Spleen (tissue), 11 donors: ENCODE results near the gene ITPKB. TPM values are rescaled to one million over a fixed set of nuclear protein-coding genes. Genes with fewer than 3 reads are reported as not detected.
A peak's percentile ranks its signal among the peaks of the same experiment; 100 is the strongest.

ENCODE experiments used
- DNase-seq: peaks from one replicate; pipeline ENCODE4 v3.0.0-alpha.2; 2020
- H3K27ac ChIP-seq, 8 donors: fragments of 200-600 bp; sonication (generic) in 7 of 8; 1 replicate in 4 of 8; 2 replicates in 4 of 8; pipeline versions ENCODE4 v1.5.0 to v1.8.0; 2016 to 2021; ENCODE audit warnings: inconsistent platforms in 4 of 8, mild to moderate bottlenecking in 4 of 8, moderate library complexity in 1 of 8
- H3K27me3 ChIP-seq, 7 donors: fragments of 200-600 bp; sonication (generic) in 6 of 7; replicated peaks in 1 of 7; 1 replicate in 4 of 7; 2 replicates in 3 of 7; pipeline versions ENCODE4 v1.5.0 to v1.8.0; 2016 to 2021; ENCODE audit warnings: inconsistent platforms in 3 of 7, mild to moderate bottlenecking in 1 of 7
- H3K36me3 ChIP-seq, 6 donors: fragments of 200-600 bp; sonication (generic) in 5 of 6; 1 replicate in 4 of 6; 2 replicates in 2 of 6; pipeline versions ENCODE4 v1.5.0 to v1.8.0; 2016 to 2021; ENCODE audit warnings: inconsistent platforms in 2 of 6
- H3K4me1 ChIP-seq, 6 donors: fragments of 200-600 bp; sonication (generic) in 5 of 6; 1 replicate in 3 of 6; 2 replicates in 3 of 6; pipeline versions ENCODE4 v1.5.0 to v1.8.0; 2016 to 2021; ENCODE audit warnings: inconsistent platforms in 3 of 6
- H3K4me3 ChIP-seq, 8 donors: fragments of 200-600 bp; sonication (generic) in 7 of 8; 1 replicate in 4 of 8; 2 replicates in 4 of 8; pipeline versions ENCODE4 v1.5.0 to v1.8.0; 2016 to 2021; ENCODE audit warnings: inconsistent platforms in 4 of 8, mild to moderate bottlenecking in 4 of 8, moderate library complexity in 2 of 8
- H3K9me3 ChIP-seq, 8 donors: fragments of 200-600 bp; sonication (generic) in 7 of 8; 1 replicate in 4 of 8; 2 replicates in 4 of 8; pipeline versions ENCODE4 v1.5.0 to v1.8.0; 2016 to 2021; ENCODE audit warnings: inconsistent platforms in 4 of 8
- POLR2A ChIP-seq, 3 donors: fragments of 450-650 bp; IDR thresholded peaks; one replicate each; pipeline ENCODE4 v1.5.1; 2017; ENCODE audit warnings: antibody characterized with exemption in 3 of 3, mild to moderate bottlenecking in 1 of 3
- POLR2AphosphoS5 ChIP-seq, 3 donors: sonication (generic); formaldehyde crosslinking; IDR thresholded peaks; one replicate each; pipeline ENCODE4 v1.5.1; 2017; ENCODE audit warnings: antibody characterized with exemption in 3 of 3
- WGBS, 5 donors: extraction: QIAGEN DNeasy Blood & Tissue Kit in 3 of 5; methylation state at CpG; one replicate each; pipeline versions ENCODE4 v1.1.5 to v1.1.7; 2013 to 2018; 5-methylcytosine and 5-hydroxymethylcytosine counted together
- intact Hi-C: fragments of 100-400 bp; cut with DNase I; formaldehyde crosslinking; loops from one replicate; pipeline ENCODE4 v1.15.0; 2023; ENCODE audit warnings: low total_unique reads
- polyA plus RNA-seq, 3 donors: library from polyadenylated mRNA; stranded (reverse); fragments of 200-250 nt; gene quantifications; one replicate each; pipeline ENCODE4 v1.2.1, GENCODE V29; 2013
- total RNA-seq, 7 donors: library from RNA; depleted of rRNA in 3 of 7; stranded (reverse); fragments of >200 nt in 3 of 7; fragmentation: NEBNext Ultra II Directional in 4 of 7; extraction: Animal tissue kit (Norgen Biotek cat#: 25700) in 4 of 7; gene quantifications; one replicate each; pipeline versions ENCODE4 v1.1.0 to v1.2.1, GENCODE V29; 2016 to 2021
- TF ChIP-seq, protein P1 (sequence below), 11 experiments: fragments of 200-600 bp in 7 of 11; fragments of 450-650 bp in 4 of 11; sonication (generic) in 4 of 11; IDR thresholded peaks in 8 of 11; conservative IDR thresholded peaks in 3 of 11; 1 replicate in 7 of 11; 2 replicates in 4 of 11; pipeline versions ENCODE4 v1.4.0 to v1.8.0; 2016 to 2021; ENCODE audit warnings: antibody characterized with exemption in 11 of 11, inconsistent platforms in 4 of 11, mild to moderate bottlenecking in 1 of 11
- donor health status: healthy with polysubstance abuse.
- donor health status: DM: no; HTN: no; CAD: no; lungs with moderate emphysema.
- donor health status: DM: no; HTN: no; CAD: no.
- donor health status: Bipolar disorder and iron deficiency.
- donor health status: healthy.
- donor health status: DM: no; HTN: no; CAD: no.
- donor health status: DM: yes; HTN: yes; CAD: no.

Gene ITPKB
- total and polyA plus RNA-seq, 10 donors: 8.5 to 74.6 (median 59.6) TPM

GRCh38 chr1:226764533-226764932 is 25.5 kb upstream of the ITPKB start:
- peaks cover 0 to 4% (median 0%) of the 10 kb centered on the region in 6 donors for H3K4me1 ChIP-seq
- no peak for DNase-seq
- 69 to 78% (median 75%) methylated on average over 2 of the region's 2 CpGs for WGBS, 5 donors
- H3K36me3 ChIP-seq: no peaks in the 10 kb centered on the region
- intact Hi-C loops: no loop called here
- no peak overlapping the region for H3K4me3 ChIP-seq
- TF ChIP-seq POLR2A (IDR thresholded peaks at IDR 0.05) (no peak), POLR2AphosphoS5 (IDR thresholded peaks at IDR 0.05) (no peak)
- TF ChIP-seq, protein P1, sequence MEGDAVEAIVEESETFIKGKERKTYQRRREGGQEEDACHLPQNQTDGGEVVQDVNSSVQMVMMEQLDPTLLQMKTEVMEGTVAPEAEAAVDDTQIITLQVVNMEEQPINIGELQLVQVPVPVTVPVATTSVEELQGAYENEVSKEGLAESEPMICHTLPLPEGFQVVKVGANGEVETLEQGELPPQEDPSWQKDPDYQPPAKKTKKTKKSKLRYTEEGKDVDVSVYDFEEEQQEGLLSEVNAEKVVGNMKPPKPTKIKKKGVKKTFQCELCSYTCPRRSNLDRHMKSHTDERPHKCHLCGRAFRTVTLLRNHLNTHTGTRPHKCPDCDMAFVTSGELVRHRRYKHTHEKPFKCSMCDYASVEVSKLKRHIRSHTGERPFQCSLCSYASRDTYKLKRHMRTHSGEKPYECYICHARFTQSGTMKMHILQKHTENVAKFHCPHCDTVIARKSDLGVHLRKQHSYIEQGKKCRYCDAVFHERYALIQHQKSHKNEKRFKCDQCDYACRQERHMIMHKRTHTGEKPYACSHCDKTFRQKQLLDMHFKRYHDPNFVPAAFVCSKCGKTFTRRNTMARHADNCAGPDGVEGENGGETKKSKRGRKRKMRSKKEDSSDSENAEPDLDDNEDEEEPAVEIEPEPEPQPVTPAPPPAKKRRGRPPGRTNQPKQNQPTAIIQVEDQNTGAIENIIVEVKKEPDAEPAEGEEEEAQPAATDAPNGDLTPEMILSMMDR (IDR thresholded peaks at IDR 0.05 in 8 of 11, conservative IDR thresholded peaks at IDR 0.05 in 3 of 11): no peak
- no peak overlapping the region for H3K27ac ChIP-seq
- no peaks in the 10 kb centered on the region for H3K9me3 ChIP-seq
- peaks cover 0 to 7% (median 0%) of the 10 kb centered on the region in 7 donors for H3K27me3 ChIP-seq

- Histone ChIP-seq H3K4me3 (no peak overlapping the region), H3K9me3 (no peaks in the 10 kb centered on the region), H3K36me3 (no peaks in the 10 kb centered on the region), H3K4me1 (peaks cover 0 to 4% (median 0%) of the 10 kb centered on the region in 6 donors), H3K27ac (no peak overlapping the region), H3K27me3 (peaks cover 0 to 7% (median 0%) of the 10 kb centered on the region in 7 donors)
- 49 to 61% (median 54%) methylated on average over 4 of the region's 4 CpGs for WGBS, 5 donors
- intact Hi-C loops: no loop called here
- DNase-seq: no peak
- TF ChIP-seq, protein P1 (IDR thresholded peaks at IDR 0.05 in 8 of 11, conservative IDR thresholded peaks at IDR 0.05 in 3 of 11): no peak
- TF ChIP-seq POLR2AphosphoS5 (IDR thresholded peaks at IDR 0.05): no peak
- no peak for TF ChIP-seq POLR2A (IDR thresholded peaks at IDR 0.05)
Measured at GRCh38 chr1:226763905-226764264, 24.8 kb upstream of the ITPKB start.

- 72 to 87% (median 79%) methylated on average over 7 of the region's 7 CpGs for WGBS, 5 donors
- Histone ChIP-seq H3K27me3 (peaks cover 0 to 7% (median 0%) of the 10 kb centered on the region in 7 donors), H3K4me3 (no peak overlapping the region), H3K27ac (peak overlapping the region in 6 of 8 donors; percentile 2 to 63 (median 38)), H3K36me3 (no peaks in the 10 kb centered on the region), H3K9me3 (no peaks in the 10 kb centered on the region), H3K4me1 (peaks cover 0 to 4% (median 0%) of the 10 kb centered on the region in 6 donors)
- intact Hi-C loops: no loop called here
- DNase-seq: no peak
- TF ChIP-seq POLR2AphosphoS5 (IDR thresholded peaks at IDR 0.05) (peak in 1 of 3 donors; percentile 46), POLR2A (IDR thresholded peaks at IDR 0.05) (no peak)
- TF ChIP-seq, protein P1 (IDR thresholded peaks at IDR 0.05 in 8 of 11, conservative IDR thresholded peaks at IDR 0.05 in 3 of 11): no peak
Measured at GRCh38 chr1:226762988-226763904, 24.2 kb upstream of the ITPKB start.

DNA sequence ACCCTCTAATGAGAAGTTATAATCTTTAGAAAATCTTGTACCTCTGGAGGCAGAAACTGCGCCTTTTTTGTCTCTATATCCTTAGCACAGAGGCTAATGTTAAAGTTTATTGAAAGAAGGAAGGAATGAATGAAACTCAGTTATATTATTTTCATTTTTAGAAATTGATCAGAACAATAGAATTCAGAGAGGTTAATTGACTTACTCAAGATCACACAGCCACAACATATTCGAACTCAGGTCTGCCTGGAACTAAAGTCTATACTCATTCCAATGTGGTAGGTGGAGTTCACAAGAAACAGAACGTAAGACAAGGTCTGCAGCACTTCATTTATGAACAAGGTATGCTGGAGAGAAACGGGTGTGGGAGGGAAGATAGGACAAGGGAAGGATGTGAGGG is 23.0 kb upstream of the ITPKB start:
- peaks cover 0 to 7% (median 0%) of the 10 kb centered on the region in 7 donors for H3K27me3 ChIP-seq
- H3K4me1 ChIP-seq: peaks cover 0 to 4% (median 0%) of the 10 kb centered on the region in 6 donors
- peak overlapping the region in 2 of 8 donors; percentile 59 to 63 for H3K27ac ChIP-seq
- no peaks in the 10 kb centered on the region for H3K9me3 ChIP-seq
- DNase-seq: no peak
- no peak overlapping the region for H3K4me3 ChIP-seq
- WGBS, 5 donors: 81 to 93% (median 88%) methylated on average over 4 of the region's 4 CpGs
- no peaks in the 10 kb centered on the region for H3K36me3 ChIP-seq
- intact Hi-C loops: no loop called here
- TF ChIP-seq POLR2AphosphoS5 (IDR thresholded peaks at IDR 0.05) (no peak), POLR2A (IDR thresholded peaks at IDR 0.05) (no peak)
- TF ChIP-seq, protein P1 (IDR thresholded peaks at IDR 0.05 in 8 of 11, conservative IDR thresholded peaks at IDR 0.05 in 3 of 11): no peak
